Pancreas (tissue), 10 donors: ENCODE data around the gene OGFR. TPM values are rescaled to one million over a fixed set of nuclear protein-coding genes. Genes with fewer than 3 reads are reported as not detected.
A peak's percentile ranks its signal among the peaks of the same experiment; 100 is the strongest.

Experiments
- ATAC-seq, 4 donors: fragments of 200-7000 bp; cut with Tn5 transposase; one replicate each; pipeline versions ENCODE4 v1.8.0 to v1.9.1; 2020; ENCODE audit warnings: mild to moderate bottlenecking in 4 of 4, moderate library complexity in 4 of 4
- DNase-seq, 6 donors: peaks; one replicate each; pipeline ENCODE4 v3.0.0-alpha.2; 2020
- FAIRE-seq: peaks from 2 replicates; lab custom pipeline; 2012; peaks lifted over from hg19 to GRCh38; lab: Jason Lieb, UNC
- H3K27ac ChIP-seq, 4 donors: fragments of 200-600 bp; sonication (generic); 1 replicate in 3 of 4; 2 replicates in 1 of 4; pipeline versions ENCODE4 v1.5.0 to v1.8.0; 2020
- H3K27me3 ChIP-seq, 4 donors: fragments of 200-600 bp; one replicate each; pipeline ENCODE4 v1.8.0; 2021
- H3K36me3 ChIP-seq, 3 donors: fragments of 200-600 bp; sonication (generic) in 1 of 3; one replicate each; pipeline versions ENCODE4 v1.5.0 to v1.8.0; 2020 to 2021
- H3K4me1 ChIP-seq, 3 donors: fragments of 200-600 bp; one replicate each; pipeline ENCODE4 v1.8.0; 2021
- H3K4me3 ChIP-seq, 4 donors: fragments of 200-600 bp; sonication (generic) in 2 of 4; one replicate each; pipeline versions ENCODE4 v1.5.0 to v1.8.0; 2020 to 2021
- H3K9me3 ChIP-seq, 4 donors: fragments of 200-600 bp; one replicate each; pipeline ENCODE4 v1.8.0; 2021
- CTCF ChIP-seq, 4 donors: fragments of 200-600 bp; sonication (generic) in 3 of 4; IDR thresholded peaks; one replicate each; pipeline versions ENCODE4 v1.5.0 to v1.8.0; 2021; ENCODE audit warnings: antibody characterized with exemption in 4 of 4
- whole genome bisulfite sequencing, 2 donors: extraction: QIAGEN DNeasy Blood & Tissue Kit; methylation state at CpG; one replicate each; pipeline ENCODE4 v1.1.7; 2013; 5-methylcytosine and 5-hydroxymethylcytosine counted together
- intact Hi-C, 3 donors: fragments of 100-400 bp; cut with DNase I; formaldehyde crosslinking; loops; one replicate each; pipeline versions ENCODE4 v1.11.1 to v1.14.2; 2022
- polyA plus RNA-seq, 2 donors: library from polyadenylated mRNA; stranded (reverse); fragments of 200-250 nt; gene quantifications; one replicate each; pipeline ENCODE4 v1.2.3, GENCODE V29; 2013
- total RNA-seq, 6 donors: library from RNA; stranded (reverse); fragmentation: NEBNext Ultra II Directional in 4 of 6; extraction: Animal tissue kit (Norgen Biotek cat#: 25700) in 4 of 6; gene quantifications; one replicate each; pipeline versions ENCODE4 v1.2.1 to v1.2.4, GENCODE V29; 2021 to 2023
- donor health status: healthy with polysubstance abuse.
- donor health status: DM: no; HTN: no; CAD: no; lungs with moderate emphysema.
- donor health status: DM: no; HTN: no; CAD: no.
- donor health status: control.
- donor health status: control.
- donor health status: Bipolar disorder and iron deficiency.
- donor health status: DM: yes; HTN: yes; CAD: no.
- donor health status: DM: no; HTN: no; CAD: no.
- donor health status: DM: no; HTN: no; CAD: no.
- donor health status: DM: yes; HTN: yes; CAD: no.

Gene OGFR
- total and polyA plus RNA-seq, 8 donors, result 18.1 to 79.5 (median 23.0) TPM

- Histone ChIP-seq H3K36me3 (peaks cover 0 to 6% (median 0%) of the 10 kb centered on the region in 3 donors), H3K27me3 (no peaks in the 10 kb centered on the region), H3K27ac (no peak overlapping the region), H3K4me3 (peak overlapping the region in 3 of 4 donors; percentile 18 to 51 (median 38)), H3K4me1 (peaks cover 8 to 10% (median 8%) of the 10 kb centered on the region in 3 donors), H3K9me3 (no peaks in the 10 kb centered on the region)
- FAIRE-seq (no peak), DNase-seq (peak in 3 of 6 donors; percentile 63 to 79 (median 67)), ATAC-seq (no peak)
- 3% methylated on average over 94 to 129 of the region's 129 CpGs for WGBS, 2 donors
- intact Hi-C loops, result no loop called here
- TF ChIP-seq CTCF (IDR thresholded peaks at IDR 0.05), result no peak
Observed at GRCh38 chr20:62860924-62861691, 56.5 kb downstream of the OGFR start.

- Histone ChIP-seq H3K27me3 (no peaks in the 10 kb centered on the region), H3K27ac (peak within 1 kb of the TSS in 1 of 4 donors; percentile 48), H3K4me3 (peak within 1 kb of the TSS in 3 of 4 donors; percentile 18 to 51 (median 38)), H3K36me3 (peaks cover 0 to 5% (median 0%) of the 10 kb centered on the region in 3 donors), H3K9me3 (no peaks in the 10 kb centered on the region), H3K4me1 (peaks cover 8 to 10% (median 8%) of the 10 kb centered on the region in 3 donors)
- intact Hi-C loops, result no loop called here
- FAIRE-seq (no peak), ATAC-seq (peak; percentile 96 to 99 (median 98)), DNase-seq (peak; percentile 77 to 100 (median 94))
- no peak for TF ChIP-seq CTCF (IDR thresholded peaks at IDR 0.05)
- 9 to 14% methylated on average over 43 to 70 of the region's 70 CpGs for WGBS, 2 donors
Observed at GRCh38 chr20:62861726-62862336, 57.2 kb downstream of the OGFR start, which contains the start of gene TCFL5. Gene TCFL5, minus strand, starts transcription at chr20:62861822. Its CDS starts 152 bp downstream, at chr20:62861670.

Other genes starting within 250 kb of the OGFR start
- gene SLCO4A1, start 162.3 kb upstream of the OGFR start, total RNA-seq, result 1 to 10 TPM; 1.2 to 5.1 (median 1.8) TPM
- gene SLCO4A1, start 162.3 kb upstream of the OGFR start, polyA plus RNA-seq, result 10 to 100 TPM in 1 of 2 donors, 1 to 10 TPM in 1; 7.4 to 15.9 TPM
- gene NTSR1, start 96.0 kb upstream of the OGFR start, total RNA-seq, result under 1 TPM in 4 of 6 donors, not detected in 2; 0.04 to 0.12 (median 0.09) TPM
- gene NTSR1, start 96.0 kb upstream of the OGFR start, polyA plus RNA-seq, result under 1 TPM; 0.02 to 0.15 TPM
- gene MRGBP, start 8.4 kb upstream of the OGFR start, total RNA-seq, result 1 to 10 TPM; 2.6 to 4.4 (median 3.7) TPM
- 10 to 100 TPM in 1 of 2 donors, 1 to 10 TPM in 1; 5.3 to 11.3 TPM for gene MRGBP, start 8.4 kb upstream of the OGFR start, polyA plus RNA-seq
- 10 to 100 TPM in 1 of 6 donors, 1 to 10 TPM in 5; 1.7 to 35.2 (median 7.3) TPM for gene COL9A3, start 12.2 kb downstream of the OGFR start, total RNA-seq
- gene COL9A3, start 12.2 kb downstream of the OGFR start, polyA plus RNA-seq, result 100 to 1,000 TPM; 149 to 183 TPM
- 1 to 10 TPM; 3.5 to 4.9 (median 4.0) TPM for gene TCFL5, start 57.0 kb downstream of the OGFR start, total RNA-seq
- gene TCFL5, start 57.0 kb downstream of the OGFR start, polyA plus RNA-seq, result 1 to 10 TPM; 2.5 to 4.9 TPM
- gene DIDO1, start 121.7 kb downstream of the OGFR start, total RNA-seq, result 10 to 100 TPM; 16.7 to 29.8 (median 18.5) TPM
- gene DIDO1, start 121.7 kb downstream of the OGFR start, polyA plus RNA-seq, result 10 to 100 TPM; 17.3 to 21.2 TPM
- 10 to 100 TPM; 13.1 to 22.4 (median 16.6) TPM for gene GID8, start 133.3 kb downstream of the OGFR start, total RNA-seq
- 10 to 100 TPM in 1 of 2 donors, 1 to 10 TPM in 1; 6.0 to 14.6 TPM for gene GID8, start 133.3 kb downstream of the OGFR start, polyA plus RNA-seq
- 1 to 10 TPM in 5 of 6 donors, under 1 TPM in 1; 0.63 to 7.7 (median 2.3) TPM for gene SLC17A9, start 147.9 kb downstream of the OGFR start, total RNA-seq
- 1 to 10 TPM; 3.5 to 6.2 TPM for gene SLC17A9, start 147.9 kb downstream of the OGFR start, polyA plus RNA-seq
- not detected for gene BHLHE23, start 202.1 kb downstream of the OGFR start, total RNA-seq
- gene BHLHE23, start 202.1 kb downstream of the OGFR start, polyA plus RNA-seq, result not detected